GM15510 (cell line): Measurements from ENCODE around the gene ISM2.

Experiments used
- POLR2A ChIP-seq: IDR thresholded peaks from 3 replicates; pipeline ENCODE4 v1.6.1; 2011; ENCODE audit warnings: borderline replicate concordance; ENCODE audit not compliant: insufficient read length; ENCODE audit errors: extremely low read depth

The ISM2 gene

GRCh38 chr14:77457115-77457521, 41.5 kb downstream of the ISM2 start:
- TF ChIP-seq POLR2A, result no peak

- no peak for TF ChIP-seq POLR2A
Observed at GRCh38 chr14:77455966-77456640, 42.5 kb downstream of the ISM2 start.

GRCh38 chr14:77442196-77442595, 56.4 kb downstream of the ISM2 start:
- TF ChIP-seq POLR2A, result no peak

- TF ChIP-seq POLR2A, result no peak
Observed at GRCh38 chr14:77439861-77440260, 58.8 kb downstream of the ISM2 start.

GRCh38 chr14:77438596-77438995, 60.0 kb downstream of the ISM2 start:
- no peak for TF ChIP-seq POLR2A

GRCh38 chr14:77436042-77436441, 62.6 kb downstream of the ISM2 start:
- TF ChIP-seq POLR2A, result no peak

GRCh38 chr14:77426396-77426795, 72.2 kb downstream of the ISM2 start:
- no peak for TF ChIP-seq POLR2A

- TF ChIP-seq POLR2A, result no peak
Observed at GRCh38 chr14:77424862-77425261, 73.8 kb downstream of the ISM2 start.
